SU-DHL-6 (cell line): ENCODE measurements around the gene CTF1.
A peak's percentile ranks its signal among the peaks of the same experiment; 100 is the strongest.

Source experiments
- H2AFZ ChIP-seq: fragments of 200-600 bp; sonication (generic); 2 replicates; pipeline ENCODE4 v1.6.1; 2014; ENCODE audit warnings: low read depth, mild to moderate bottlenecking, moderate library complexity, mixed read lengths, antibody characterized with exemption, low read length; ENCODE audit not compliant: severe bottlenecking
- H3F3A ChIP-seq: fragments of 200-600 bp; shearing (Covaris generic); 2 replicates; pipeline ENCODE4 v1.6.0; 2016; ENCODE audit warnings: antibody characterized with exemption, mild to moderate bottlenecking; ENCODE audit not compliant: insufficient read depth
- H3K27ac ChIP-seq: fragments of 200-600 bp; sonication (generic); 2 replicates; pipeline ENCODE4 v1.5.1; 2016; ENCODE audit warnings: low read depth, mild to moderate bottlenecking, low read length, moderate library complexity, mixed read lengths
- H3K27me3 ChIP-seq: fragments of 200-600 bp; sonication (generic), shearing (Covaris generic); 2 replicates; pipeline ENCODE4 v1.6.0; 2014; ENCODE audit warnings: mild to moderate bottlenecking, low read length
- H3K36me3 ChIP-seq: fragments of 200-600 bp; sonication (generic); 2 replicates; pipeline ENCODE4 v1.6.1; 2014; ENCODE audit warnings: mild to moderate bottlenecking, low read length, mixed read lengths
- H3K4me2 ChIP-seq: fragments of 300-600, 200-600 bp; shearing (Covaris generic), sonication (generic); 2 replicates; pipeline ENCODE4 v1.6.0; 2014; ENCODE audit warnings: low read length, low read depth, mild to moderate bottlenecking; ENCODE audit not compliant: poor library complexity, severe bottlenecking
- H3K4me3 ChIP-seq: fragments of 200-600 bp; sonication (generic); 2 replicates; pipeline ENCODE4 v1.5.1; 2014; ENCODE audit warnings: antibody characterized with exemption, low read length, mild to moderate bottlenecking, mixed read lengths; ENCODE audit not compliant: insufficient read depth, poor library complexity, severe bottlenecking
- H3K79me2 ChIP-seq: fragments of 200-600 bp; sonication (generic); 2 replicates; pipeline ENCODE4 v1.6.1; 2014; ENCODE audit warnings: mild to moderate bottlenecking, low read length, moderate library complexity; ENCODE audit not compliant: insufficient read depth
- H3K9ac ChIP-seq: fragments of 200-600 bp; sonication (generic); 2 replicates; pipeline ENCODE4 v1.7.0; 2014; ENCODE audit warnings: mild to moderate bottlenecking, low read length
- H3K9me2 ChIP-seq: fragments of 200-600 bp; sonication (generic); replicated peaks from 2 replicates; pipeline ENCODE4 v1.6.1; 2014; ENCODE audit warnings: low read length; ENCODE audit not compliant: insufficient read depth
- H3K9me3 ChIP-seq: fragments of 200-600 bp; sonication (generic); 2 replicates; pipeline ENCODE4 v1.6.1; 2014; ENCODE audit warnings: low read length, mixed read lengths; ENCODE audit not compliant: insufficient read depth
- H4K20me1 ChIP-seq: fragments of 200-600 bp; sonication (generic); 2 replicates; pipeline ENCODE4 v1.6.1; 2014; ENCODE audit warnings: low read depth, mild to moderate bottlenecking, antibody characterized with exemption, low read length, moderate library complexity, mixed read lengths
- EZH2phosphoT487 ChIP-seq: fragments of 200-600 bp; sonication (generic), shearing (Covaris generic); conservative IDR thresholded peaks from 2 replicates; pipeline ENCODE4 v1.6.1; 2018; ENCODE audit warnings: mild to moderate bottlenecking, antibody characterized with exemption, low read length, moderate library complexity, mixed read lengths
- TF ChIP-seq, protein P1 (sequence below): fragments of 200-600 bp; sonication (generic); IDR thresholded peaks from one replicate; pipeline ENCODE4 v1.5.1; 2017; ENCODE audit warnings: antibody characterized with exemption, mild to moderate bottlenecking, low read length, moderate library complexity; ENCODE audit not compliant: insufficient read depth, poor library complexity, severe bottlenecking

CTF1 gene

DNA sequence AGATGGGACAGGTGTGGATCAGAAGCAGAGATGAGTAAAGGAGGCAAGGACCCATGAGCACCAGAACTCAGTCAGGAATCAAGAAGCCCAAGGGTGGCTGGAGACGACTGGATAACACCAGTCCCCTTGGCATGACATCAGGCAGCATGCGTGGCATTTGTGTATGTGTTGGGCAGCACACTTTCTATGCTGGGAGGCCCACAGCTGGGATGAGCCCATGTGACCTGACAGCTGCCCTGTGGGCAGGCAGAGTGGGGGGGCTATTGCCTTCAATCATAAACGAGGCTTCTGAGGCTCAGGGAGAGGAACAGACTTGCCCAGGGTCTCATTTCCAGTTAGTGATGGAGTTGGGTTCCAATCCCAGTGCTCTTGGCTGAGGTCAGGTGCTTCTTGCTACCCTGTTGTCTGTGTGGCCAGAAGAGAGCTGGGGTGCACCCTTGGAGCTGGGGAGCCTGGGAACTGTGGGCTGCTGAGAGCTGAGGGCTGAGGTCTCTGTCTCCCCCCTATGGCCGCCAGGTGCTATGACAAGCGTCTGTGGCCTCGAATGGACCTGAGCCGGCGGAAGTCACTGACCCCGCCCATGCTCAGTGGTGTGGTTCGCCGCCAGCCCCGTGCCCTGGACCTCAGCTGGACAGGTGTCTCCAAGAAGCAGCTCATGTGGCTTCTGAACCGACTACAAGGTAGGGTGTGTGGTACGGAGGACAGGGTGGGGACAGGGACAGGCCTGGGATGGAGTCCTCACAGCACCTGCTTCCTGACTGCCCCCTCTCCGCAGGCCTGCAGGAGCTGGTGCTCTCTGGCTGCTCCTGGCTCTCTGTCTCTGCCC lies 45.4 kb downstream of the CTF1 start:
- Histone ChIP-seq H2AFZ (peak overlapping the region; percentile 30), H3K4me3 (no peak overlapping the region), H3K4me2 (peak overlapping the region; percentile 30), H3K27ac (0 out of 2 replicates have a peak overlapping the region, but pooled peaks have one; percentile 2), H3K79me2 (no peaks in the 10 kb centered on the region), H3K9me2 (no peaks in the 10 kb centered on the region), H3K9me3 (no peaks in the 10 kb centered on the region), H3F3A (peaks cover 5% of the 10 kb centered on the region; the same call in 1 of the 2 replicates), H3K27me3 (no peaks in the 10 kb centered on the region), H3K36me3 (0 out of 2 replicates have a peak, but pooled peaks cover 3% of the 10 kb centered on the region), H4K20me1 (no peaks in the 10 kb centered on the region), H3K9ac (peak overlapping the region; percentile 23; the same call in 1 of the 2 replicates)
- TF ChIP-seq EZH2phosphoT487 = no peak
- TF ChIP-seq, protein P1, sequence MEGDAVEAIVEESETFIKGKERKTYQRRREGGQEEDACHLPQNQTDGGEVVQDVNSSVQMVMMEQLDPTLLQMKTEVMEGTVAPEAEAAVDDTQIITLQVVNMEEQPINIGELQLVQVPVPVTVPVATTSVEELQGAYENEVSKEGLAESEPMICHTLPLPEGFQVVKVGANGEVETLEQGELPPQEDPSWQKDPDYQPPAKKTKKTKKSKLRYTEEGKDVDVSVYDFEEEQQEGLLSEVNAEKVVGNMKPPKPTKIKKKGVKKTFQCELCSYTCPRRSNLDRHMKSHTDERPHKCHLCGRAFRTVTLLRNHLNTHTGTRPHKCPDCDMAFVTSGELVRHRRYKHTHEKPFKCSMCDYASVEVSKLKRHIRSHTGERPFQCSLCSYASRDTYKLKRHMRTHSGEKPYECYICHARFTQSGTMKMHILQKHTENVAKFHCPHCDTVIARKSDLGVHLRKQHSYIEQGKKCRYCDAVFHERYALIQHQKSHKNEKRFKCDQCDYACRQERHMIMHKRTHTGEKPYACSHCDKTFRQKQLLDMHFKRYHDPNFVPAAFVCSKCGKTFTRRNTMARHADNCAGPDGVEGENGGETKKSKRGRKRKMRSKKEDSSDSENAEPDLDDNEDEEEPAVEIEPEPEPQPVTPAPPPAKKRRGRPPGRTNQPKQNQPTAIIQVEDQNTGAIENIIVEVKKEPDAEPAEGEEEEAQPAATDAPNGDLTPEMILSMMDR = peak; percentile 90

DNA sequence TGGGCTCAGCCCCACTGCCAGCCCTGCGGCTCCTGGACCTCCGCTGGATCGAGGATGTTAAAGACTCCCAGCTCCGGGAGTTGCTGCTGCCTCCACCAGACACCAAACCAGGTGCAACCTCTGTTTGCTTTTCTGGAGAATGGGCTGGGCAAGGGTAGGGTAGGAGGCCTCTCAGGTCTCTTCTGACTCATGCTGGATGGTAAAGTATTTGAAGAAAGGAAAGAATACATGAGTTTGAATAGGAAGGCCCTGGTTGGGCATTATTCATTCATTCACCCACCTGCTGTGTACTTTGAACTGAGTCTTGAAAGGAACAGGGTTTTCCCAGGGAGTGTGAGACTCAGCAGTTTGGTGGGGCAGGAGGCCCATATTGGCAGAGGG lies 46.0 kb downstream of the CTF1 start:
- peaks cover 5% of the 10 kb centered on the region; the same call in 1 of the 2 replicates for H3F3A ChIP-seq
- H3K9me2 ChIP-seq = no peaks in the 10 kb centered on the region
- no peaks in the 10 kb centered on the region for H3K9me3 ChIP-seq
- H3K27ac ChIP-seq = 0 out of 2 replicates have a peak overlapping the region, but pooled peaks have one; percentile 2
- peak overlapping the region; percentile 30 for H3K4me2 ChIP-seq
- peak overlapping the region; percentile 23; the same call in 1 of the 2 replicates for H3K9ac ChIP-seq
- 0 out of 2 replicates have a peak, but pooled peaks cover 3% of the 10 kb centered on the region for H3K36me3 ChIP-seq
- no peaks in the 10 kb centered on the region for H3K79me2 ChIP-seq
- H3K27me3 ChIP-seq = no peaks in the 10 kb centered on the region
- no peak overlapping the region for H3K4me3 ChIP-seq
- no peaks in the 10 kb centered on the region for H4K20me1 ChIP-seq
- H2AFZ ChIP-seq = peak overlapping the region; percentile 30
- TF ChIP-seq, protein P1 = no peak
- TF ChIP-seq EZH2phosphoT487 = no peak

DNA sequence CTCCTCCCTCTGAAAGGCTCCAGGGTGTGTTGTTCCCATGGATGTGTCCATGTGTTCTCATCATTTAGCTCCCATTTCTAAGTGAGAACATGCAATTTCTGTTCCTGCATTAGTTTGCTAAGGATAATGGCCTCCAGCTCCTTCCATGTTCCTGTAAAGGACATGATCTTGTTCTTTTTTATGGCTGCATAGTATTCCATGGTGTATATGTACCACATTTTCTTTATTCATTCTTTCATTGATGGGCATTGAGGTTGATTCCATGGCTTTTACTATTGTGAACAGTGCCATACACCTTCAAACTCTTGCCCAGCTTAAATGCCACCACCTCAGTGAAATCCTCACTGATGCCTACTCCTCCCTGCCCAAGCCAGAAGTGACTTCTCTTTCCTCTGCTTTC lies 47.9 kb downstream of the CTF1 start:
- Histone ChIP-seq H3K9me3 (no peaks in the 10 kb centered on the region), H3K9ac (no peak overlapping the region), H3K4me2 (no peak overlapping the region), H3K4me3 (no peak overlapping the region), H3K9me2 (no peaks in the 10 kb centered on the region), H3K79me2 (no peaks in the 10 kb centered on the region), H3F3A (peaks cover 5% of the 10 kb centered on the region; the same call in 1 of the 2 replicates), H3K27ac (no peak overlapping the region), H3K27me3 (no peaks in the 10 kb centered on the region), H3K36me3 (0 out of 2 replicates have a peak, but pooled peaks cover 3% of the 10 kb centered on the region), H2AFZ (no peak overlapping the region), H4K20me1 (no peaks in the 10 kb centered on the region)
- TF ChIP-seq, protein P1 = no peak
- TF ChIP-seq EZH2phosphoT487 = no peak
